ENCODE data around the gene HERC2. TPM values are rescaled to one million over a fixed set of nuclear protein-coding genes. Genes with fewer than 3 reads are reported as not detected.

Gene HERC2
- total RNA-seq, 3 donors from 2014 or later = 61.2 to 109 (median 73.9) TPM

- H3K4me3 ChIP-seq = no peak overlapping the region
- H3K4me1 ChIP-seq (ENCODE audit: low read depth) = no peaks in the 10 kb centered on the region
- no peaks in the 10 kb centered on the region for H3K9me3 ChIP-seq
- no peak for TF ChIP-seq CTCF (IDR thresholded peaks at IDR 0.05)
- DNase-seq (peak in 1 of 3 donors; percentile 23), ATAC-seq (no peak)
- no peaks in the 10 kb centered on the region for H3K36me3 ChIP-seq (ENCODE audit: low read depth)
- intact Hi-C loops (cut with DNase I, micrococcal nuclease) = loop anchor here in 1 of 2 donors (10.0 kb wide), 1 partner anchor 103 kb away; no protein-coding TSS in a partner anchor
Measured at GRCh38 chr15:28128031-28128430, 193.9 kb downstream of the HERC2 start.

GRCh38 chr15:28127036-28127435, 194.9 kb downstream of the HERC2 start:
- Histone ChIP-seq H3K4me1 (ENCODE audit: low read depth) (no peaks in the 10 kb centered on the region), H3K4me3 (no peak overlapping the region), H3K9me3 (no peaks in the 10 kb centered on the region), H3K36me3 (ENCODE audit: low read depth) (no peaks in the 10 kb centered on the region)
- no peak for TF ChIP-seq CTCF (IDR thresholded peaks at IDR 0.05)
- intact Hi-C loops (cut with DNase I, micrococcal nuclease) = loop anchor here in 1 of 2 donors (10.0 kb wide), 1 partner anchor 102 kb away; no protein-coding TSS in a partner anchor
- no peak for DNase-seq
- ATAC-seq = no peak

GRCh38 chr15:28125673-28126651, 196.0 kb downstream of the HERC2 start:
- TF ChIP-seq CTCF (IDR thresholded peaks at IDR 0.05) = no peak
- Histone ChIP-seq H3K9me3 (no peaks in the 10 kb centered on the region), H3K4me3 (no peak overlapping the region), H3K36me3 (ENCODE audit: low read depth) (no peaks in the 10 kb centered on the region), H3K4me1 (ENCODE audit: low read depth) (no peaks in the 10 kb centered on the region)
- ATAC-seq (peak; percentile 29), DNase-seq (peak in 1 of 3 donors; percentile 61)
- intact Hi-C loops (cut with DNase I, micrococcal nuclease) = loop anchor here in 1 of 2 donors (10.0 kb wide), 1 partner anchor 101 kb away; no protein-coding TSS in a partner anchor

- H3K36me3 ChIP-seq (ENCODE audit: low read depth) = no peaks in the 10 kb centered on the region
- DNase-seq = no peak
- no peak for TF ChIP-seq CTCF (IDR thresholded peaks at IDR 0.05)
Measured at GRCh38 chr15:28124841-28125240, 197.1 kb downstream of the HERC2 start.

GRCh38 chr15:28123408-28124023, 198.5 kb downstream of the HERC2 start:
- no peaks in the 10 kb centered on the region for H3K4me1 ChIP-seq (ENCODE audit: low read depth)
- no peak overlapping the region for H3K4me3 ChIP-seq
- H3K36me3 ChIP-seq (ENCODE audit: low read depth) = no peaks in the 10 kb centered on the region
- peak; percentile 49 for TF ChIP-seq CTCF (IDR thresholded peaks at IDR 0.05)
- H3K9me3 ChIP-seq = no peaks in the 10 kb centered on the region
- ATAC-seq = peak; percentile 90
- peak in 2 of 3 donors; percentile 78 to 88 for DNase-seq
- intact Hi-C loops (cut with DNase I, micrococcal nuclease) = loop anchor here in 1 of 2 donors (10.0 kb wide), 1 partner anchor 99 kb away; no protein-coding TSS in a partner anchor

More at GRCh38 chr15:28124841-28125240, 197.1 kb downstream of the HERC2 start:
- intact Hi-C loops (cut with DNase I, micrococcal nuclease) = loop anchor here in 1 of 2 donors (10.0 kb wide), 1 partner anchor 100 kb away; no protein-coding TSS in a partner anchor
- ATAC-seq = no peak
- Histone ChIP-seq H3K4me1 (ENCODE audit: low read depth) (no peaks in the 10 kb centered on the region), H3K4me3 (no peak overlapping the region), H3K9me3 (no peaks in the 10 kb centered on the region)

Measured in mucosa of descending colon (tissue), 3 donors.